GM12891 (cell line): ENCODE measurements around the gene TMSB10.

Experiments
- PAX5 ChIP-seq: IDR thresholded peaks from 2 replicates; pipeline ENCODE4 v1.6.1; 2011; ENCODE audit warnings: low read length, moderate library complexity, mild to moderate bottlenecking; ENCODE audit not compliant: insufficient read depth, severe bottlenecking
- POLR2A ChIP-seq: IDR thresholded peaks from 2 replicates; pipeline ENCODE4 v1.6.1; 2011; ENCODE audit warnings: low read depth, low read length, control low read depth
- POLR2AphosphoS5 ChIP-seq: IDR thresholded peaks from 2 replicates; pipeline ENCODE4 v1.6.1; 2011; ENCODE audit warnings: low read depth, low read length, control low read depth
- POU2F2 ChIP-seq: IDR thresholded peaks from 2 replicates; pipeline ENCODE4 v1.6.1; 2011; ENCODE audit warnings: low read depth, mild to moderate bottlenecking, control low read depth, low read length, moderate library complexity
- SPI1 ChIP-seq: IDR thresholded peaks from 2 replicates; pipeline ENCODE4 v1.6.1; 2011; ENCODE audit warnings: low read depth, low read length, control low read depth
- TAF1 ChIP-seq: IDR thresholded peaks from 2 replicates; pipeline ENCODE4 v1.6.1; 2011; ENCODE audit warnings: low read depth, low read length, control low read depth

- no peak for TF ChIP-seq TAF1
- TF ChIP-seq POLR2A, result no peak
- no peak for TF ChIP-seq POLR2AphosphoS5
- TF ChIP-seq POU2F2, result no peak
- TF ChIP-seq PAX5, result no peak
- TF ChIP-seq SPI1, result no peak
Measured at GRCh38 chr2:84858937-84859336, 46.5 kb upstream of the TMSB10 start.
